SHP77 treated with DMSO at 0.1 percent for 48 hours (cell line): ENCODE results near the gene SFN.

Experiments used
- DNase-seq: peaks from one replicate; lab custom pipeline; 2025; lab: John Stamatoyannopoulos, UW

SFN gene

DNA sequence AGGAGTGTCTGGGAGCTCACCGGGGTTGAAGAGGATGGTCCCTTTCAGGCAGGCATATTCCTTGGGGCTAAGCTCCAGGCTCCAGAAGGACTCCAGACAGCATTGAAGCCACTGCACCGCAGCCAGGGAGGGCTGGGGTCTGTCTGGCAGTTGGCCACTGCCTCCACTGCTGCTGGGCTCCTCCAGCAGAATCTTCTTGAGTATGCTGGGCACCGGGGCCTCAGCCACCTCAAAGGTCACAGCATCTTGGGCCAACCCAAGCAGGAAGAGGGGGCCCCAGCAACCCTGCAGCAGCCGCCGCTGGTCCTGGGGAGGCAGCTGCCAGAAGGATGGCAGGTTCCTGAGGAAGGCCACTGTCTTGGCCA is 50.4 kb downstream of the SFN start:
- no peak for DNase-seq
